Ovary (tissue), 9 donors: ENCODE measurements around the gene COL11A1. TPM values are rescaled to one million over a fixed set of nuclear protein-coding genes. Genes with fewer than 3 reads are reported as not detected.

Experiments used
- DNase-seq, 5 donors: peaks; one replicate each; pipeline ENCODE4 v3.0.0-alpha.2; 2019 to 2020
- H3K27ac ChIP-seq, 2 donors: fragments of 200-600 bp; one replicate each; pipeline versions ENCODE4 v1.5.1 to v1.8.0; 2019 to 2022
- H3K27me3 ChIP-seq: fragments of 200-600 bp; one replicate; pipeline ENCODE4 v1.8.0; 2022
- H3K36me3 ChIP-seq: fragments of 200-600 bp; sonication (generic); one replicate; pipeline ENCODE4 v1.5.1; 2019
- H3K4me1 ChIP-seq: one replicate; pipeline ENCODE4 v1.8.1; 2013; ENCODE audit warnings: mild to moderate bottlenecking, moderate library complexity; ENCODE audit not compliant: insufficient read depth
- H3K4me3 ChIP-seq: fragments of 200-600 bp; sonication (generic); one replicate; pipeline ENCODE4 v1.5.1; 2017
- H3K9me3 ChIP-seq, 2 donors: fragments of 200-600 bp in 1 of 2; sonication (generic) in 1 of 2; one replicate each; pipeline versions ENCODE4 v1.5.1 to v1.8.1; 2013 to 2019; ENCODE audit warnings: mild to moderate bottlenecking in 1 of 2, moderate library complexity in 1 of 2
- EP300 ChIP-seq: sonication (generic); formaldehyde crosslinking; IDR thresholded peaks from one replicate; pipeline ENCODE4 v1.6.1; 2017; ENCODE audit warnings: antibody characterized with exemption
- POLR2A ChIP-seq: fragments of 450-650 bp; IDR thresholded peaks from one replicate; pipeline ENCODE4 v1.6.1; 2017; ENCODE audit warnings: antibody characterized with exemption, mild to moderate bottlenecking, moderate library complexity
- WGBS, 3 donors: extraction: QIAGEN DNeasy Blood & Tissue Kit in 1 of 3; methylation state at CpG; one replicate each; pipeline versions ENCODE4 v1.1.5 to v1.1.7; 2013 to 2017; 5-methylcytosine and 5-hydroxymethylcytosine counted together
- intact Hi-C, 4 donors: fragments of 100-400 bp; cut with DNase I; formaldehyde crosslinking; loops; one replicate each; pipeline versions ENCODE4 v1.11.0 to v1.15.1; 2022 to 2023
- polyA plus RNA-seq, 2 donors: library from polyadenylated mRNA; stranded (reverse); fragments of 200-250 nt in 1 of 2; fragments of 350-450 nt in 1 of 2; fragmentation: Illumina TruSeq in 1 of 2; extraction: RNeasy Lipid Tissue Mini Kit (QIAGEN cat#74804) in 1 of 2; gene quantifications; one replicate each; pipeline ENCODE4 v1.2.3, GENCODE V29; 2013 to 2014
- total RNA-seq, 7 donors: library from RNA; depleted of rRNA in 2 of 7; stranded (reverse); fragments of >200 nt in 2 of 7; fragmentation: NEBNext Ultra II Directional in 3 of 7; extraction: Animal tissue kit (Norgen Biotek cat#: 25700) in 3 of 7; gene quantifications; one replicate each; pipeline versions ENCODE4 v1.1.0 to v1.2.4, GENCODE V29; 2016 to 2023
- TF ChIP-seq, protein P1 (sequence below), 3 donors: fragments of 450-650 bp in 2 of 3; fragments of 200-600 bp in 1 of 3; IDR thresholded peaks; one replicate each; pipeline versions ENCODE4 v1.5.1 to v1.8.0; 2016 to 2022; ENCODE audit warnings: antibody characterized with exemption in 3 of 3, mild to moderate bottlenecking in 1 of 3
- donor health status: DM: no; HTN: no; CAD: no; lungs with moderate emphysema.
- donor health status: DM: no; HTN: no; CAD: no.
- donor health status: Bipolar disorder and iron deficiency.
- donor health status: DM: yes; HTN: yes; CAD: no.
- donor health status: DM: no; HTN: no; CAD: no.
- donor health status: DM: yes; HTN: yes; CAD: no.

Gene COL11A1
- total and polyA plus RNA-seq, 9 donors, result 0.28 to 18.0 (median 1.4) TPM

DNA sequence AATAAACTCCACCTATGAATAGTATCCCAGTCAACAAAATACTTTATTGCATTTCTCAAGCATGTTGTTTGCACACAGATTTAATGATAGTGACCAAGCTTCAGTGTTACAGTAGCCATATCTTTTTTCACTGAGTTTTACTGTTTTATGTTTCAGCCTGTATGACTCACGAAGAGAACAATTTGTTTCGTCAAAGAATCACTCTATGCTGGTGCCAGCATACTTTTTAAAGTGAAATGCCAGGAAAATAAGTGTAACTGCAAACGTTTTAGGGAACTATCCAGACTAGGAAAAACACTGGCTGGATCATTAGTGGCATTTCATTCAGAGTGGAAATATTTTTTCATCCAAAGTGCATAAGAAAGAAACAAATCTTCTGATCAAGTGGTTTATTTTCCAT, 210.8 kb downstream of the COL11A1 start:
- intact Hi-C loops, result no loop called here
- no peak for TF ChIP-seq POLR2A
- H3K36me3 ChIP-seq, result no peaks in the 10 kb centered on the region
- no peaks in the 10 kb centered on the region for H3K27me3 ChIP-seq
- WGBS, 3 donors, result 4 to 8% (median 4%) methylated on average over 3 of the region's 3 CpGs
- H3K27ac ChIP-seq, result no peak overlapping the region
- peaks cover 1% of the 10 kb centered on the region for H3K4me1 ChIP-seq
- DNase-seq, result no peak
- no peaks in the 10 kb centered on the region for H3K9me3 ChIP-seq
- no peak overlapping the region for H3K4me3 ChIP-seq

DNA sequence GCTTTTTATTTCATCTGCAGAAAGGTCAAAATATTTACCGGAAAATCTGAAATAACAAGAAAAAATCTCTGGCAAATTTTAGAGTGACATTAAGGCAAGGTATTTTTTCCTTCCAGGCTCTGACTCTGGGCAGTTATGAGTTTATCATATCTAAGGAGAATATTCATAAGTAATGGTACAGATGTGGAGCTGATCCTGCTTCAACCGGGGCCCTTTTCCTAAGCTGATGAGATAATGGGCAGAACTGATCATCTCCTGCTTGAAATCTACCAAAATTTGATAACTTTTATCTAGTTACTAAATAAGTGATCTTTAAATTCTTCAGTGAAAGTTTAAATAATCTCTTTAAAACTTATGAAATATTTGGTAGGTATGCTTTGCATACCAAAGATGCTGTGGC, 211.6 kb downstream of the COL11A1 start:
- DNase-seq, result no peak
- no peak overlapping the region for H3K4me3 ChIP-seq
- WGBS, 3 donors, result 77 to 83% (median 79%) methylated on average over 2 of the region's 2 CpGs
- no peak overlapping the region for H3K27ac ChIP-seq
- H3K4me1 ChIP-seq, result peaks cover 1% of the 10 kb centered on the region
- H3K9me3 ChIP-seq, result no peaks in the 10 kb centered on the region
- intact Hi-C loops, result no loop called here
- no peaks in the 10 kb centered on the region for H3K27me3 ChIP-seq
- no peak for TF ChIP-seq POLR2A
- TF ChIP-seq, protein P1, sequence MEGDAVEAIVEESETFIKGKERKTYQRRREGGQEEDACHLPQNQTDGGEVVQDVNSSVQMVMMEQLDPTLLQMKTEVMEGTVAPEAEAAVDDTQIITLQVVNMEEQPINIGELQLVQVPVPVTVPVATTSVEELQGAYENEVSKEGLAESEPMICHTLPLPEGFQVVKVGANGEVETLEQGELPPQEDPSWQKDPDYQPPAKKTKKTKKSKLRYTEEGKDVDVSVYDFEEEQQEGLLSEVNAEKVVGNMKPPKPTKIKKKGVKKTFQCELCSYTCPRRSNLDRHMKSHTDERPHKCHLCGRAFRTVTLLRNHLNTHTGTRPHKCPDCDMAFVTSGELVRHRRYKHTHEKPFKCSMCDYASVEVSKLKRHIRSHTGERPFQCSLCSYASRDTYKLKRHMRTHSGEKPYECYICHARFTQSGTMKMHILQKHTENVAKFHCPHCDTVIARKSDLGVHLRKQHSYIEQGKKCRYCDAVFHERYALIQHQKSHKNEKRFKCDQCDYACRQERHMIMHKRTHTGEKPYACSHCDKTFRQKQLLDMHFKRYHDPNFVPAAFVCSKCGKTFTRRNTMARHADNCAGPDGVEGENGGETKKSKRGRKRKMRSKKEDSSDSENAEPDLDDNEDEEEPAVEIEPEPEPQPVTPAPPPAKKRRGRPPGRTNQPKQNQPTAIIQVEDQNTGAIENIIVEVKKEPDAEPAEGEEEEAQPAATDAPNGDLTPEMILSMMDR (IDR thresholded peaks at IDR 0.05), result no peak
- TF ChIP-seq EP300, result no peak
- H3K36me3 ChIP-seq, result no peaks in the 10 kb centered on the region

DNA sequence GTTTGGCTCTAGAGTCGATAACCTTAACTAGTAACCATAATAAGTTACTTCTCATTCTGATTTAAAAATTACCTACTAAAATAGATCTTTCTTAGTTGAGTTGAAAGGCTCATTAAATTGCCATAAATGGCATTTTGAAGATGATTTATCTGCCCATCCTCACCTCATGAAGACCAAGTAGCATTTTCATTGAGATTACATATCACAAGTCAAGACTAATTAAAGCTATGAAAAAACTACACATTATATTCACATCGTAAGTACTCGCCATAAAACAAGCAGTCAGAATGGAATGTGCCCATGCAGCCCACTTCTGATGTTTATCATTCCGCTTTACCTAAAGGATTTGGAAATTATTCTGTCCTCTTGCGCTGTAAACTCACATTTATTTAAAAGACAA, 212.0 kb downstream of the COL11A1 start:
- WGBS, 3 donors, result 84 to 88% (median 85%) methylated on average over 5 of the region's 5 CpGs
- TF ChIP-seq, protein P1 (IDR thresholded peaks at IDR 0.05), result no peak
- no peak for TF ChIP-seq POLR2A
- TF ChIP-seq EP300, result no peak

DNA sequence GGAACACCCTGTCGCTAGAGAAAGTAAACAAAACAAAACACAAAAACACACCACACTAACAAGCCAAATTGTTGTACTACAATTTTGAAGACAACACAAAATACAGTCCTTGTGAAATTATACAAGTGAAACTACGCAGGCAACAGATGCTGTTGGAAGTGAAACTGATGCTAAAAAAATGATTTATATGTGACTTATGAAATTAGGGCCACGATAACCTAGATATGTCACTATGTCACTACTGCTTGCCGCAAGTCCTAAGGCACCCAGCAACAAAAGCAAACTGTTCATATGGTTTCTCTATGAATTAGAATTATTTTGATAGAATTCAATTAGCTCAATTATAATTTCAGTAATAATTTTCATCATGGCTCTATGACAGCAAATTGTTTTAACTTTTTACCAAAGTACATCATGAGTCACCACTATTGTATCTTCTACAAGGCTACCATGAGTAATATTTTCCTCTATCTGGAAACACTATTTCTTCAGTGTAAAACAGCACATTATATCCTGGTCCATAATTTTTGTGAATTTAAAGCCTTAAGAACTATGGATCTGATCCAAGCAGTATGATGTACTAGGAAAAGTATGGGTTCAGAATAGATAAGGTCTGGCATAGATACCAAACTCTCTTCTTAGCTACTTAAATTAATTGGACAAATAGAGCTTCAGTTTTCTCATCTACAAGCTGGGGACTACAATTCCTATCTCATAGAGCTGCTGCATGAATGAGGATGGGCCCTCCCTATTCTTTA, 216.3 kb downstream of the COL11A1 start:
- H3K4me1 ChIP-seq, result peaks cover 1% of the 10 kb centered on the region
- no peaks in the 10 kb centered on the region for H3K9me3 ChIP-seq
- H3K27me3 ChIP-seq, result no peaks in the 10 kb centered on the region
- TF ChIP-seq, protein P1 (IDR thresholded peaks at IDR 0.05), result no peak
- TF ChIP-seq EP300 (no peak), POLR2A (no peak)
- WGBS, 3 donors, result 81 to 92% (median 82%) methylated on average over 4 of the region's 4 CpGs
- no peak overlapping the region for H3K27ac ChIP-seq
- H3K36me3 ChIP-seq, result no peaks in the 10 kb centered on the region
- no peak overlapping the region for H3K4me3 ChIP-seq
- DNase-seq, result no peak
- intact Hi-C loops, result no loop called here

More for the DNA sequence above, 212.0 kb downstream of the COL11A1 start:
- Histone ChIP-seq H3K27ac (no peak overlapping the region), H3K36me3 (no peaks in the 10 kb centered on the region), H3K4me1 (peaks cover 1% of the 10 kb centered on the region), H3K9me3 (no peaks in the 10 kb centered on the region), H3K27me3 (no peaks in the 10 kb centered on the region), H3K4me3 (no peak overlapping the region)
- intact Hi-C loops, result no loop called here
- no peak for DNase-seq

DNA sequence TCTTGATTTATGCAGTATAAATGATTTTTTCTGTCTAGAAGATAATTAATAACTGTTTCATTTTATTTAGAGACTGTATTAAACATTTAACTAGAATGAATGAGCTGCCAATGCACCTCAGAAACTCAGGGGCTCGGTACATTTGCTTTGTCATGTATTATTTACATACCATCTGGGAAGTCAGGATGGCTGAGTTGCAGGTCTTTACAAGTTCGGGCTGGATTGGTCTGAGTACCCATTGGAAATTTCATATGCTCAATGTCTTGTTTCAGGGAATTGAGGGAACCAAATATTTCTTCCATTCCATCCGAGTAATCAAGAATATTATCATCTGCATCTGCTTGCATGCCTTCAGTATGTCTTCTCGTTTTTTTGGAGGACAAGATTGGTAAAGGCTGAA, 221.7 kb downstream of the COL11A1 start:
- H3K36me3 ChIP-seq, result no peaks in the 10 kb centered on the region
- H3K4me1 ChIP-seq, result no peaks in the 10 kb centered on the region
- H3K4me3 ChIP-seq, result no peak overlapping the region
- no peak overlapping the region for H3K27ac ChIP-seq
- DNase-seq, result no peak
- no peaks in the 10 kb centered on the region for H3K27me3 ChIP-seq
- 82 to 88% (median 88%) methylated on average over 4 of the region's 4 CpGs for WGBS, 3 donors
- H3K9me3 ChIP-seq, result no peaks in the 10 kb centered on the region
- intact Hi-C loops, result no loop called here
- TF ChIP-seq EP300, result no peak
- TF ChIP-seq POLR2A, result no peak
- TF ChIP-seq, protein P1 (IDR thresholded peaks at IDR 0.05), result no peak
